ENCODE measurements around the gene ARMC12. TPM values are rescaled to one million over a fixed set of nuclear protein-coding genes. Genes with fewer than 3 reads are reported as not detected.

Gene ARMC12
- polyA plus RNA-seq, 1 of the 3 experiments (the other 2 are of a cell fraction): 1.6 TPM

- ChIA-PET CTCF (interaction anchor here (0.6 to 4.7 kb wide), 7 partner anchors 12 to 165 kb away, joined by 3 to 33 read pairs (median 4); partner anchors contain the start of gene ARMC12), POLR2A (no interaction called here)
- peak overlapping the region; percentile 81 for H3K4me2 ChIP-seq
- DNase-seq: peak; percentile 77
- WGBS (ENCODE audit: low lambda C conversion rate): 2% methylated on average over 34 of the region's 100 CpGs
- TF ChIP-seq SMC3 (IDR thresholded peaks at IDR 0.05; ENCODE audit: low read depth, low read length) (0 out of 2 replicates have a peak, but pooled peaks have one; percentile 1), RAD21 (IDR thresholded peaks at IDR 0.05; ENCODE audit: low read length) (0 out of 2 replicates have a peak, but pooled peaks have one; percentile 2), MXI1 (IDR thresholded peaks at IDR 0.05; ENCODE audit: low read depth, low read length) (peak; percentile 59), FOXJ3 (CRISPR knock-in tag; IDR thresholded peaks at IDR 0.05) (no peak)
- TF ChIP-seq, protein P1, sequence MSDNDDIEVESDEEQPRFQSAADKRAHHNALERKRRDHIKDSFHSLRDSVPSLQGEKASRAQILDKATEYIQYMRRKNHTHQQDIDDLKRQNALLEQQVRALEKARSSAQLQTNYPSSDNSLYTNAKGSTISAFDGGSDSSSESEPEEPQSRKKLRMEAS (IDR thresholded peaks at IDR 0.05; ENCODE audit: low read depth): peak; percentile 33; the same call in 1 of the 2 replicates
- peak overlapping the region; percentile 88 for H2AFZ ChIP-seq (ENCODE audit: low read depth)
- H3F3A ChIP-seq (replicated peaks; ENCODE audit: insufficient read depth): peaks cover 4% of the 10 kb centered on the region
- H3K9me3 ChIP-seq: no peaks in the 10 kb centered on the region; the same call in 1 of the 2 replicates
- peak overlapping the region; percentile 67 to 77 for H3K4me3 ChIP-seq (ENCODE audit: low read depth in 2 of 2, low read length in 1 of 2)
- peaks cover 2 to 6% of the 10 kb centered on the region in 2 experiments; a peak in 3 of 4 replicates for H3K4me1 ChIP-seq (ENCODE audit: control insufficient read depth in 1 of 2, insufficient read depth in 2 of 2, low read depth in 1 of 2, low read length in 1 of 2)
- no peaks in the 10 kb centered on the region for H3K9me2 ChIP-seq
- no peaks in the 10 kb centered on the region for H3K36me3 ChIP-seq (replicated peaks in 1 of 2; ENCODE audit: control insufficient read depth in 1 of 2, insufficient read depth in 2 of 2, low read length in 1 of 2)
- no peaks in the 10 kb centered on the region for H4K20me1 ChIP-seq (ENCODE audit: insufficient read depth)
- no peaks in the 10 kb centered on the region for H3K27me3 ChIP-seq (ENCODE audit: insufficient read depth)
- peak overlapping the region; percentile 20; the same call in 1 of the 2 replicates for H3K9ac ChIP-seq
- peaks cover 18% of the 10 kb centered on the region; the same call in 1 of the 2 replicates for H3K79me2 ChIP-seq (ENCODE audit: insufficient read depth)
- peak overlapping the region in 1 of 2 experiments; percentile 39; a peak in 1 of 4 replicates for H3K27ac ChIP-seq (ENCODE audit: low read depth in 2 of 2, low read length in 1 of 2)
Observed at GRCh38 chr6:35687658-35688604, 48.9 kb upstream of the ARMC12 start.

DNA sequence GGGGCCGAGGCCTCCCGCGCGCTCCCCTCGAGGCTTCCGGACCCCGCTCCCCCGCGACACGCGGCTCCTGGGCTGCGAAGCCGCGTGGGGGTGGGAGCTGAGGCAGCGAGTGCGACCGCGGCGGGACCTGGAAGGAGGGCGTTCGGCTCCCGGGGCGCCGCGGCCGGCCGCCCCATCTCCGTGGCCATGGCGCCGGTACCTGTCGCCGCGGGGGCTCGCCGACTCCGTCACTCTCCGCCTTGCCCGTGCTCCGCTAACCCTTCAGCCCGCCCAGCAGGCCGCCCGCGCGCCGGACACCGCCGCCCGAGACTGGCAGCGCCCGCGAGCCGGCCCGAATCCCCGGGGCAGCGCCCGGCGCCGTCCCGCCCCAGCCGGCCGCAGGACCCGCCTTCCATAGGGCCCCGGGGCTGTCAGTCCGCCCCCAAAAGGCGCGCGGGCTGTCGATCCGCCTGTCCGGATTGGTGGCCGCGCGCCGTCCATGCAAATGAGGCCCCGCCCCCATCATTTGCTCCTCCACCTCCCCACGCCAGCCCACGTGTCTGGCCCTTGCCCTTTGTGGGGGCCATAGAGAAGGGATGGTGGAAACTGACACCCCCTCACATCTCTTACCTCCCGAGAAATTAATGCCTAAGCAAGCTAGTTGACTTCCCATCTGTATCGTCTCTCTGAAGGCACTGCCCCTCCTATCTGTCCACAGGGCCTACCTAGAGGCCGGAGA, 48.1 kb upstream of the ARMC12 start, which contains the start of gene FKBP5:
TSS of gene FKBP5 (minus strand) at position 311 of the 718 bp plus-strand sequence. CDS start 46,091 bp downstream, outside the sequence.
- peak; percentile 98 for DNase-seq
- H3K4me2 ChIP-seq: peak within 1 kb of the TSS; percentile 81
- ChIA-PET POLR2A (no interaction called here), CTCF (interaction anchor here (4.7 kb wide), 1 partner anchor 48 kb away, joined by 33 read pairs; the partner anchor contains the start of gene ARMC12)
- peaks cover 18% of the 10 kb centered on the region; the same call in 1 of the 2 replicates for H3K79me2 ChIP-seq (ENCODE audit: insufficient read depth)
- H3K9me2 ChIP-seq: no peaks in the 10 kb centered on the region
- peaks cover 2 to 6% of the 10 kb centered on the region in 2 experiments; a peak in 3 of 4 replicates for H3K4me1 ChIP-seq (ENCODE audit: control insufficient read depth in 1 of 2, insufficient read depth in 2 of 2, low read depth in 1 of 2, low read length in 1 of 2)
- no peaks in the 10 kb centered on the region for H4K20me1 ChIP-seq (ENCODE audit: insufficient read depth)
- H3K36me3 ChIP-seq (replicated peaks in 1 of 2; ENCODE audit: control insufficient read depth in 1 of 2, insufficient read depth in 2 of 2, low read length in 1 of 2): no peaks in the 10 kb centered on the region
- 12% methylated on average over 15 of the region's 80 CpGs for WGBS (ENCODE audit: low lambda C conversion rate)
- peak within 1 kb of the TSS; percentile 88 for H2AFZ ChIP-seq (ENCODE audit: low read depth)
- peak within 1 kb of the TSS; percentile 39 to 47; a peak in 2 of 4 replicates for H3K27ac ChIP-seq (ENCODE audit: low read depth in 2 of 2, low read length in 1 of 2)
- peak within 1 kb of the TSS; percentile 67 to 77 for H3K4me3 ChIP-seq (ENCODE audit: low read depth in 2 of 2, low read length in 1 of 2)
- H3K27me3 ChIP-seq (ENCODE audit: insufficient read depth): no peaks in the 10 kb centered on the region
- H3K9me3 ChIP-seq: no peaks in the 10 kb centered on the region; the same call in 1 of the 2 replicates
- peaks cover 4% of the 10 kb centered on the region for H3F3A ChIP-seq (replicated peaks; ENCODE audit: insufficient read depth)
- peak within 1 kb of the TSS; percentile 20; the same call in 1 of the 2 replicates for H3K9ac ChIP-seq
- no peak for TF ChIP-seq TCF12 (IDR thresholded peaks at IDR 0.05)
- TF ChIP-seq, protein P1 (IDR thresholded peaks at IDR 0.05; ENCODE audit: low read depth): peak; percentile 83
- no peak for TF ChIP-seq SMC3 (IDR thresholded peaks at IDR 0.05; ENCODE audit: low read depth, low read length)
- peak; percentile 18; the same call in 1 of the 2 replicates for TF ChIP-seq SIN3A (IDR thresholded peaks at IDR 0.05; ENCODE audit: borderline replicate concordance, low read depth, low read length)
- TF ChIP-seq NFIC (IDR thresholded peaks at IDR 0.05; ENCODE audit: borderline replicate concordance): no peak
- no peak for TF ChIP-seq MEF2A (IDR thresholded peaks at IDR 0.05; ENCODE audit: borderline replicate concordance, low read depth)
- no peak for TF ChIP-seq FOSL2 (IDR thresholded peaks at IDR 0.05; ENCODE audit: borderline replicate concordance, low read depth)
- no peak for TF ChIP-seq ELF1 (IDR thresholded peaks at IDR 0.05)
- no peak for TF ChIP-seq RXRA (IDR thresholded peaks at IDR 0.05; ENCODE audit: borderline replicate concordance, low read depth)
- no peak for TF ChIP-seq EZH2phosphoT487 (IDR thresholded peaks at IDR 0.05; ENCODE audit: borderline replicate concordance, low read depth)
- TF ChIP-seq RAD21 (IDR thresholded peaks at IDR 0.05; ENCODE audit: low read length): no peak
- TF ChIP-seq, protein P2, sequence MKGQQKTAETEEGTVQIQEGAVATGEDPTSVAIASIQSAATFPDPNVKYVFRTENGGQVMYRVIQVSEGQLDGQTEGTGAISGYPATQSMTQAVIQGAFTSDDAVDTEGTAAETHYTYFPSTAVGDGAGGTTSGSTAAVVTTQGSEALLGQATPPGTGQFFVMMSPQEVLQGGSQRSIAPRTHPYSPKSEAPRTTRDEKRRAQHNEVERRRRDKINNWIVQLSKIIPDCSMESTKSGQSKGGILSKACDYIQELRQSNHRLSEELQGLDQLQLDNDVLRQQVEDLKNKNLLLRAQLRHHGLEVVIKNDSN (IDR thresholded peaks at IDR 0.05; ENCODE audit: borderline replicate concordance, low read depth): peak; percentile 72; the same call in 1 of the 2 replicates
- peak; percentile 57; the same call in 1 of the 2 replicates for TF ChIP-seq TAF1 (IDR thresholded peaks at IDR 0.05; ENCODE audit: borderline replicate concordance, low read depth, low read length)
- TF ChIP-seq, protein P3, sequence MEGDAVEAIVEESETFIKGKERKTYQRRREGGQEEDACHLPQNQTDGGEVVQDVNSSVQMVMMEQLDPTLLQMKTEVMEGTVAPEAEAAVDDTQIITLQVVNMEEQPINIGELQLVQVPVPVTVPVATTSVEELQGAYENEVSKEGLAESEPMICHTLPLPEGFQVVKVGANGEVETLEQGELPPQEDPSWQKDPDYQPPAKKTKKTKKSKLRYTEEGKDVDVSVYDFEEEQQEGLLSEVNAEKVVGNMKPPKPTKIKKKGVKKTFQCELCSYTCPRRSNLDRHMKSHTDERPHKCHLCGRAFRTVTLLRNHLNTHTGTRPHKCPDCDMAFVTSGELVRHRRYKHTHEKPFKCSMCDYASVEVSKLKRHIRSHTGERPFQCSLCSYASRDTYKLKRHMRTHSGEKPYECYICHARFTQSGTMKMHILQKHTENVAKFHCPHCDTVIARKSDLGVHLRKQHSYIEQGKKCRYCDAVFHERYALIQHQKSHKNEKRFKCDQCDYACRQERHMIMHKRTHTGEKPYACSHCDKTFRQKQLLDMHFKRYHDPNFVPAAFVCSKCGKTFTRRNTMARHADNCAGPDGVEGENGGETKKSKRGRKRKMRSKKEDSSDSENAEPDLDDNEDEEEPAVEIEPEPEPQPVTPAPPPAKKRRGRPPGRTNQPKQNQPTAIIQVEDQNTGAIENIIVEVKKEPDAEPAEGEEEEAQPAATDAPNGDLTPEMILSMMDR (IDR thresholded peaks at IDR 0.05): no peak
- TF ChIP-seq YY1 (IDR thresholded peaks at IDR 0.05; ENCODE audit: low read depth): no peak
- no peak for TF ChIP-seq FOXJ3 (CRISPR knock-in tag; IDR thresholded peaks at IDR 0.05)
- TF ChIP-seq POLR2AphosphoS5 (IDR thresholded peaks at IDR 0.05; ENCODE audit: low read depth, low read length): peak; percentile 65; the same call in 1 of the 2 replicates
- TF ChIP-seq GATA2 (CRISPR knock-in tag; IDR thresholded peaks at IDR 0.05): no peak
- TF ChIP-seq CHD2 (IDR thresholded peaks at IDR 0.05; ENCODE audit: low read length, partially characterized antibody): peak; percentile 33
